ENCODE measurements around the gene ZNF668. TPM values are rescaled to one million over a fixed set of nuclear protein-coding genes. Genes with fewer than 3 reads are reported as not detected.

Gene ZNF668
- total and polyA plus RNA-seq, 2 of the 13 experiments (the other 11 are each of a cell fraction or from before 2014, with no cell fraction given): 3.8 to 9.8 TPM

- TF ChIP-seq BRF2 (CRISPR knock-in tag; IDR thresholded peaks at IDR 0.05) (no peak), NR2F6 (IDR thresholded peaks at IDR 0.05) (no peak), NR2F6 (CRISPR knock-in tag; IDR thresholded peaks at IDR 0.05) (peak; percentile 61), ELF1 (CRISPR knock-in tag; IDR thresholded peaks at IDR 0.05) (peak; percentile 97), SSRP1 (CRISPR knock-in tag; IDR thresholded peaks at IDR 0.05) (no peak), ZBTB4 (CRISPR knock-in tag; IDR thresholded peaks at IDR 0.05; ENCODE audit: borderline replicate concordance) (no peak)
Measured at GRCh38 chr16:31073970-31074813, at the start of gene ZNF668, which contains the start of gene ZNF646 (continued).

GRCh38 chr16:31120129-31120528 is 46.1 kb upstream of the ZNF668 start:
- POLR2A ChIA-PET: interaction anchor here (1.5 to 9.6 kb wide), 3 partner anchors 19 to 171 kb away, joined by 6 to 275 read pairs (median 8); partner anchors contain the start of genes FUS and PRSS8
- ATAC-seq: no peak
- peaks cover 10 to 28% of the 10 kb centered on the region in 2 experiments for H3K36me3 ChIP-seq (replicated peaks in 1 of 2; ENCODE audit: control insufficient read depth in 1 of 2, insufficient read depth in 2 of 2, low read length in 2 of 2)

More at GRCh38 chr16:31120129-31120528, 46.1 kb upstream of the ZNF668 start:
- no peak for FAIRE-seq
- peaks cover 13% of the 10 kb centered on the region for H3K4me1 ChIP-seq (ENCODE audit: insufficient read depth, low read length)
- H3K27ac ChIP-seq (ENCODE audit: extremely low read length, insufficient read depth, low read length): no peak overlapping the region
- H3K27me3 ChIP-seq (ENCODE audit: control insufficient read depth in 1 of 2, insufficient read depth in 2 of 2, low read length in 2 of 2): no peaks in the 10 kb centered on the region; a peak in 1 of 5 replicates
- no peak for DNase-seq (ENCODE audit: low spot score)
- no peak overlapping the region for H3K4me3 ChIP-seq (replicated peaks in 1 of 3; ENCODE audit: insufficient read depth in 1 of 3, low read depth in 2 of 3, low read length in 3 of 3)
- in situ Hi-C loops (cut with HindIII; ENCODE audit: extremely low pct_ligation_motif_present, low pct_unique_long_range_greater_than_20kb): no loop called here
- H2AFZ ChIP-seq (ENCODE audit: low read length): no peak overlapping the region
- CTCF ChIA-PET (ENCODE audit: low intra/inter-chr PET ratio, low total read pairs): no interaction called here
- WGBS (ENCODE audit: low lambda C conversion rate): 97% methylated on average over 16 of the region's 16 CpGs
- H3K9ac ChIP-seq (ENCODE audit: insufficient read depth, low read depth, low read length): no peak overlapping the region
- 0 out of 2 replicates have a peak, but pooled peaks cover 3% of the 10 kb centered on the region for H4K20me1 ChIP-seq (ENCODE audit: insufficient read depth, low read length)
- H3K9me3 ChIP-seq (ENCODE audit: low read length): no peaks in the 10 kb centered on the region
- H3K4me2 ChIP-seq (ENCODE audit: low read depth, low read length): no peak overlapping the region
- intact Hi-C loops (cut with micrococcal nuclease; ENCODE audit: unreplicated experiment): no loop called here
- no peak for TF ChIP-seq ARNT2 (CRISPR knock-in tag; IDR thresholded peaks at IDR 0.05; ENCODE audit: low read depth)
- TF ChIP-seq NR0B2 (CRISPR knock-in tag; IDR thresholded peaks at IDR 0.05): 0 out of 2 replicates have a peak, but pooled peaks have one; percentile 31
- peaks cover 18% of the 10 kb centered on the region for H3K79me2 ChIP-seq (ENCODE audit: insufficient read depth, low read length)
- BruUV-seq (replicated peaks): no TSS peak

Data from HepG2 (cell line).